Pulmonary artery endothelial cell (primary cell): ENCODE measurements around the gene ABLIM2. TPM values are rescaled to one million over a fixed set of nuclear protein-coding genes. Genes with fewer than 3 reads are reported as not detected.

ENCODE experiments used
- DNase-seq: peaks from one replicate; pipeline ENCODE4 v3.0.0-alpha.2; 2011; ENCODE audit warnings: low read depth, low spot score
- total RNA-seq: library from RNA; depleted of rRNA; stranded (reverse); fragments of >200 nt; gene quantifications from 2 replicates; pipeline ENCODE4 v1.2.3, GENCODE V29; 2014

Gene ABLIM2
- total RNA-seq = 1.1 and 3.5 TPM in 2 replicates

DNA sequence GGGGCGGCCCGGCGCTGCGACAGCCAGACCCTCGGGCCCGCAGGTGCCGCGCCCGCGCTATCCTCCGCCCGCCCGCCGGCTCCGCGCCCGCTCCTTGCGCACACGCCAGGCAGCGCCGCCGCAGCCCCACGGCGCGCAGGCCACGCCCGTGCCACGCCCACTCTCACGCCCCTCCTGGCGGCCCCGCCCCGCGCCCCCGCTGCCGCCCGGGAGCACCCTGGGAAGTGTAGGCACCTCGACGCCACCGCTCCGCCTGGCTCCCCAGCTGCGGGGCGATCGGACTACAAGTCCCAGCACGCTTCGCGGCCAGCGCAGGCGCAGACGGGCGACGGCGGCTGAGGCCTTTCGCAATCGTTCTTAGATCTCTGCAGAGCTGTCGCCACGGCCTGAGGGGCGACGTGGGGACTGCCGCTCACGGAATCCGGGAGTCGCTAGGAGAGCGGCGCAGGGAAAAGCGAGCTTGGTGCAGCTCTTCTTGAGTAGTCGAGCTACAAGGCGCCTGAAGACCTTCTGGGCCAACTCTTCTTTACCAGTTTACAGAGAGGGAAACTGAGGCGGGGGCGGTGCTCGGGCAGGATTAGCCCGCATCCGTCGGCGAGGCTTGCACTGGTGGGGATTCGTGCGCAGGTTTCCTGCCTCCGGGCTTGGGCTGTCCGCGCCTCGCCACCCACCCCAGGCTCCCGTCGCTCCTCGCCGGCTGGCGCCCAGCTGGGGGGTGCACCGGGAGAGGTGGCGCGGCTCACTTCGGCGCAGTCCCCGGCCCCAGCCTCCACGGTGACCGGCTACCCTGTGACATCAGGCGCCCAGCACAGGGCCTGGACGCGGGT is at the start of gene ABLIM2:
Gene ABLIM2 (minus strand): TSS at position 104 of the 827 bp plus-strand sequence. CDS start 124 bp downstream, outside the sequence.
- peak; percentile 90 for DNase-seq

DNA sequence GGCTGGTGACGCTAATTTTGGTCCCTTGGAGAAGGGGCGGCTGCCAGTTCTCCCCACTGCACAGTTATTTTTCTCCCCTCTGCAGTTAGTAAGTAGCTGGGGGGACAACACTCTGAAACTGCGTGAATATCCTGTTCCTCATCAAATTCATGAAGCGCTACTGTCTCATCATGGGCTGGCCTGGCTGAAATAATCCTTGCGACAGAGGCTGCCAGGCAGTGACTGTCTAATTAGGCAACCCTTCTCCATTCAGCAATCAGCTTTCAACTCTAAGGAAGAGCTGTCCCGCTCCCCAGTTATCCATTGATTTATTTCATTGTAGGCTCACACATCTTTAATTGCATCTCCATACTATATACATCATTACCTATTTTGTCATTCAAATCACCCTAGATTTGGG is 48.7 kb upstream of the ABLIM2 start:
- DNase-seq = no peak

DNA sequence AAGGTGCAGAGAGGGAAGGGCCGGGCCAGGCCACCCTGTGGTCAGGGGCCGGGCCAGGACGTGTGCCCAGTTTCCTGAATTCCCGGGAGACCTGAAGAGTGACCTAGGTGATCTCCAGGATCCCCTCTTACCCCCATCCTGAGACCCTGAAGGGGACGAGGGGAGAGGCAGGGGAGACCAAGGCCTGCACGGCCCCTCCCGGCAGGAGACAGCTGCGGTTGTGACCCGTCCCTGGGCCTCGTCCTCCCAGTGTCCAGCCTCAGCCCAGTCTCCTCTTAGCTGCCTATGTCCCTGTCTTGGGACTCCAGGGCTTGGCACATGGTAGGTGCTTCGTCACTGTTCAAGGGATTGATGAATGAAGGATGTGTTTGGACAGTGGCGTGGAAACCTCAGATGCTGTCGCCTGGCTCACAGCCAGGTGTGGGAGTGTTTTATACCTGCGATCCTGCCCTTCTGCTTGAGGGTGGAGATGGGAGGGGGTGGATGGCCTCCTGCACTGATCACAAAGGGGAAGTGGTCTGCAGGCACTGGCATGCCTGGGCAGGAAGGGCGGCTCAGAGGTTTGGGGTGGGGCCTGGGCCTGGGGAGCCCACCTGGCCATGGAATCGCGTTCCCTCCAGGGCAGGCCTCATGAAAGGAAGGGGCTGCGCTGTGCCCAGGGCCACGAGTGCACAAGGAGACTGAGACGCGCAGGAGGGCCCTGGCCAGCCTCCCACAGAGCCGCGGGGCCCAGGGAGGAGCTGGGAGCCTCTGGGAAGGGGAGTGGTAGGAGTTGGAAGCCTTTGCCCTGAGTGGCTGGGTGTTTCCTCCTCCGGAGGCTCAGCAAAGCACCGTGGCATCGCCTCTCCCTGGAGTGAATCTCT is 47.4 kb upstream of the ABLIM2 start:
- DNase-seq = no peak

DNA sequence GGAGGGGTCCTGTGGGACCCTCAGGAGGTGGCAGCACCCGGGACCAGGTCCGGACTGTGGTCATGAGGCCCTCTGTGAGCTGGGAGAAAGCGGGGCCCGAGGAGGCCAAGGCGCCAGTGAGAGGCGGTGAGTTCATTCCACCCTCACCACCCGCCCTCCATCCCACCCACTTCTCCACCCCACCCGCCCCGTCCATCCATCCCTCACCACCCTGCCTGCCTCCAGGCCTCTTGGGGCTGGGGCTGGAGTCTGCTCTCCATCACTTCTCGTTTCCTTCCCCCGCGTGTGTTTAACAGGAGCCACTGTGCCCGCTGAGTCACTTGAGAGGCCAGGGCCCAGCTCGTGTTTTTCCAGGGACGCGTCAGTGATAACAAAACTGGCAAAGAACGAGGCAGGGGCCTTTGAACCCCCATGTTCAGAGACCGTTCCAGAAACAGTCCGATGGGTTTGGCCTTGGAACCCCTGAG is 46.7 kb upstream of the ABLIM2 start:
- DNase-seq = no peak

DNA sequence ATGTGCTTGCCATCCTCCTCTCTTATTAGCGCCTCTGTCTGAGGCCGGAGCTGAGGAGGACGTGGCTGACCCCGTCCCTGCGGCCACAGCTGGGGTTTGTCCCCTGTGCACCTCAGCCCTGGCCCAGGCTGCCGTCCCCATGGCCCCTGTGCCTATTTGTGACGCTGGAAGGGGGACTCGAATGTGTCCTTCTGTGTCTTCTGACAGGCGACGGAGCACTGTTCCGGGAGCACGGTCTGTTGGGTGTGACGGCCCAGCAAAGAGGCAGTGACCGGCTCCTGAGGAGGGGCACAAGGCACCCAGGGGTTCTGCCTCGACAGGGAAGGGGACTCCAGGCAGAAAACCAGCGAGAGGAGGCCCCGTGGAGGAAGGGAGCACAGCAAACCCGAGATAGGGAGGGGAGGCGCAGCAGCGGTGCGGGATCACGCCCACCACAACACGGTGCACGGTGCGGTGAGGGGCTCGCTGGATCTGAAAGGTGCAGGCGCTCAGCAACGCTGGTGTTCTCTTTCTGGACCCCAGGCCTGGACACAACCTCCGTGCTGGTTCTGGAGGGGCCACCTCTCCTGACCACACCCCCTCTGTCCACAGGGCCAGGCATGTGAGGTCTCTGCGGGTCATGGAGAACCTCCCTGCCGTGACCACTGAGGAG is 46.1 kb upstream of the ABLIM2 start:
- no peak for DNase-seq

DNA sequence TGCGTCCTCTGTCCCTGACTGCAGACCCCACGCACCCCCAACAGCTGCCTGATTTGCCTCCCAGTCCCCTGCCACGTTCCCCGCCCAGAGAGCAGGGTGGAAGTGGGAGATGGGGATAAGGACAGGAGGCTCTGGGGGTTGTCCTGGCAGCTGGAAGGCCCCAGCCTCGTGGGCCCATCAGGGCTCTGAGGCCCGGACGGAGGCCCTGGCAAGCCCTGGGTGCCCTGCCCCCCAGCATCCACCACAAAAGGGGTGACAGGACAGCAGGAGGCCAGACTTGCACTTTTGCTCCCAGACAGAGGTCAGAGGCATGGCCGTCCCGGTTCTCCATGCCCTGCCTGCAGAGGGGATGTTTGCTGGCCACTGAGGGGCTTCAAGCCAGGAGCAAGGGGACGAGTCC is 45.2 kb upstream of the ABLIM2 start:
- DNase-seq = no peak

DNA sequence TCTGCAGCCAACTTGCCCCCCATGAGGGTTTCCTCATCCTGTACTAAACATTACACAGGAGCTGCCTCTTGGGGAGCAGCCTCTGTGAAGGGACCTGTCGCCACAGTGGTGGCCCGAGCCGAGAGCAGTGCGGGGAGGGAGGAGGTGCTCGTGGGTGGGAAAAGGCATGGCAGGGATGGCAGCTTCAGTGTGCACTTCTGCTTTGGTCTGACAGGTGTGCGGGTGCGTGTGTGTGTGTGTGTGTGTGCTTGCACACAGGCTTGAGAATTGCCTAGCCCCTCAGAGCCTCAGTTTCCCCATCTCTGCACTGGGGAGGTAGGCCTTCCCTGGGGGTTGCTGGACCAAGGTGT is 44.4 kb upstream of the ABLIM2 start:
- no peak for DNase-seq

DNA sequence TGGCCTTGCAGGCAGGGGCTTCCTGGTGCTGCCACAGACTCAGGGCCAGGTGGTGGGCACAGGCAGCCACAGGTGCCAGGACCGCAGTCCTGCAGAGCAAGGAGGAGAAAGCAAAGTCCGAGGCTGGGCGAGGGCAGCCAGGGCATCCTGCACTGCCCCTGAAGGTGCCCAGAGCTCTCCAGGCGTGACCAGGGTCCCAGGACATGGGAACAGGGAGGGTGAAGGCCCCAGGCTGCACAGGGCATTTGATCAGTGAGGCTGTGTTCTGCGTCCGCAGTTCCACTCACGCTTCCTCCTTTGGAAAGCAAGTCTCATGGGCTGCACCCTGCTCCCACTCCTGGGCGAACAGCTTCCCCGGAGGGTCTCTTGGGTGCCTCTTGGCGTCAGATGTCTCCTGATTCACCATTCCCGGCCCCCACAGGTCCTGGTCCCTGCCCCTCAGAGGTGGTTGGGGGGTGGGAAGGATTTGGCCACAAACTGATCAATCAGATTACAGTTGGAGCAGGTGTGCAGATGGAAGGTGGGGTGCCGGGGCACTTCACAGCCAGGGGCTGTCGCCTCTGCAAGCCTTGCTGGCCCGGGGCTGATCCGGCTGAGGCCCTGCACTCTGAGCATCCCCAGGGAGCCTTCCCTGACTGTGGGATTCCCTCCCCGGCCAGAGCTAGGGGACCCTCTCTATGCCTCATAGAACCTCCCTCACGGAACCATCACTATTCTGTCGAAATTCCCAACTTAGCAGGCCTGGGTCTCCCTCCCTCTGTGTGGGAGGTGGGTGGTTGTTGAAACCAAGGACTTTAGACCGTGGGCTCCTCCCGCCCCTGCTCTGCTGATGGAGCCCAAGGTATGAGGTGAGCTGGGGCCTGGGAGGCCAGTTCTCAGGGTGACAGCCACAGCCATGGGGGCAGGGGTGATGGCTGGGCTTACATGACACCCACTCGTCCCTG is 43.8 kb upstream of the ABLIM2 start:
- DNase-seq = no peak

DNA sequence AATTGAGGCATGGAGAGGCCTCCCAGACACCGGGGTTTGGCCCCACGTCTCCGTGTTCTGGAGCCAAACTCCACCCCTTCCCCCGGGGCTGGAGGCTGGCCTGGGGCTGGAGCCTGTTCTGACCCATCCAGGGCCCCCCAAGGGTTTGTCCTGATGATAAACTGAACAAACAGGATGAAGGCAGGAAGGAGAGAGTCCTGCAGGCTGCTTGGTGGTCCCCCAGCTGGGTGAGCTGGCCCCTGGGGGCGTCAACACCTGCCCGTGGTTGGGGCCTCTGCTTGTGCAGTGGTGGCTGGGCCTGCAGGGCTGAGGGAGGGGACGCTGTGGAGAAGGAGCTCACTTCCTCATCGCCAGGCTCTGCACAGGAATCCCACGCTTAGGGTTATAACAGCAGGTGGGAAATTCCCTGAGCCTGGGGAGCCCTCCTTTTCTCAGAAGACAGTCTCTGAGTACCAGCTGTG is 42.7 kb upstream of the ABLIM2 start:
- no peak for DNase-seq

DNA sequence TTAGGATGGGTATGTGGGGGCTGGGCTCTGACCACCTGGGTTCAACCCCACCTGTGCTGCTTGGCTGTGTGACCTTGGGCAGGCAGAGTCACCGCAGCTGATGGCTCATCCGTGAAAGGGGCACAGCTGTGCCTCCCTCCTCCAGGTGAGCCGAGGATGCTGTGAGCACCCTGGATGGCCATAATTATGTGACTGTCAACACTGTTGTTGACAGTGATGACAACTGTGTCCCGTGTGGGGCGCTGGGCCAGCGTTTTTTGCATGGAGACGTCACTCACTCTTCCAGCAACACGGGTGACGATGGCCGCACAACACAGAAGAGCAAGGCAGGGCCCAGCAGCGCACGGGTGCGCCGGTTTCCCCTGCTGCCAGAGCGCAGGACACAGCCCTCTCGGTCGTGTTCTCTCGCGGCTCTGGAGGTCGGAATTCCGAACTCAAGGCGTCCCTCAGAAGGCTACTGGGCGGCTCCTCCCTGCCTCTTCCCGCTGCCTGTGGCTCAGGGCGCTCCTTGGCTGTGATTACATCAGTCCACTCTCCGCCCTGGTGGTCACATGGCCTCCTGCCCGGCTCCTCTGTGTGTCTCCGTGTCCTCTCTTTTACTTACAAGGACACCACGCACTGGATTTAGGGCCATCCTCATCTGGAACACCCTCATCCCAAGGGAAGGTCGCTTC is 41.8 kb upstream of the ABLIM2 start:
- DNase-seq = no peak

DNA sequence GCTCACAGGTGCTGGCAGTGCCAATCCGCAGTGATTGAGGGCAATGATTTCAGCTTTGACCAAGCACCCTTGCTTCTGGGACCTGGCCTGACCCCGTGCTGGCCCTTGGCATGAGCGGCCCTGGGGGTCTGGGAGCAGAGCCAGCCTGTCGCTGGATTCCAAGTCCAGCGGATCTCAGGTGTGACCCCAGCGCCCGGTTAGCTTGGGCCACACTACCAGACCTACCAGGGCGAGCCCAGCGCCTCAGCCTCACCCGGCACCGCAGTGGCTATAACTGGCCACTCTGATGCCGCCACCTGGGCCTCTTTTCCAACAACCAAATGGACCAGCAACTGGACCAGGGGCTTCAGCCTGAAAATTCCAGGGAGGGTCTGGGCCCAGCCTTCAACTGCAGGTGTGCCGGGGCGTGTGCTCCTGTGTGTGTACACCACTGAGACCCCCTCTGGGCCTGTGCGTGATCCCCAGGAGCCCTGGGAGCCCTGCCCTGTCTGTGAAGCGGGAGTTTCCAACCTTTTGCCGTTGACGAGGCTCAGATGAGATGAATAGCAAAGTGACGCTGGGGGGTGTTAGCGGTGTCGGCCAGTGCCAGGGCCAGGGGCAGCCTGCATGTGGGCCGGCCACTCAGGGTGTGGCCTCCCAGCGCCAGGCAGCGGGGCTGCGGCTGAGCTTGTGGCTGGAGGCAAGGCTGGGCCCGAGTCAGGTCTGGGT is 41.1 kb upstream of the ABLIM2 start:
- DNase-seq = no peak

DNA sequence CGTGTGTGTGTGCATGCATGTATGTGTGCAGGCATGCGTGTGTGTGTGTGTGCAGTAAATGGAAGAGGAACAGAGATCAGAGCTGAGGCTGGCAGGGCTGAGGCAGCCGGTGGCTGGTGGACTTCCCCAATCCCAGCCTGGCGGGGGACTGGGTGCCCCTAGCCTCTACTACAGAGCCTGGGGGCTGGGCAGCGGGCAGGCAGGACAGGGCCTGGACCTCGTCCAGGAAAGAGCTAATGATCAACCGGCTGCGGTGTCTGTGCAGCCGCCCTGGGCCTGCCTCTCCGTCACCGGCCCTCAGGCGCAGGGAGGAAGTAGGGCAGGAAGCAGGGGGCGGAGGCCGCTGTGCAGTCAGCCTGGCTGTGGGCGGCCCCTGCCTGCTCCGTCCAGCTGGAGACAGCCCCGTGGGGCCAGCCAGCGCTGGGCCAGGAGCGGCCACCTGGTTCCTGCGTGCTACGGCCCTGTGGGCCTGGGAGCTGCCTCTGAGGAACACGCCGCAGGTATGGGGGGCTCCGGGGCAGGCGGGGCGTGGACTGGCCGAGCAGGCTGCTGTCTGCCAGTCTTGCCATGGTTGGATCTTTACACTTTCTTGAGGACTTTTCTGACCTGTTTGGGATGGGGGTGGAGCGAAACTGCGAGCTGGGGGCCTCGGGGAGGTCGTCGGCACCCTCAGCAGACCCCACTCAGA is 40.4 kb upstream of the ABLIM2 start, which contains the start of gene SH3TC1:
Gene SH3TC1 (plus strand): TSS at position 385 of the 688 bp plus-strand sequence. CDS start 5,905 bp downstream, outside the sequence.
- peak; percentile 88 for DNase-seq

DNA sequence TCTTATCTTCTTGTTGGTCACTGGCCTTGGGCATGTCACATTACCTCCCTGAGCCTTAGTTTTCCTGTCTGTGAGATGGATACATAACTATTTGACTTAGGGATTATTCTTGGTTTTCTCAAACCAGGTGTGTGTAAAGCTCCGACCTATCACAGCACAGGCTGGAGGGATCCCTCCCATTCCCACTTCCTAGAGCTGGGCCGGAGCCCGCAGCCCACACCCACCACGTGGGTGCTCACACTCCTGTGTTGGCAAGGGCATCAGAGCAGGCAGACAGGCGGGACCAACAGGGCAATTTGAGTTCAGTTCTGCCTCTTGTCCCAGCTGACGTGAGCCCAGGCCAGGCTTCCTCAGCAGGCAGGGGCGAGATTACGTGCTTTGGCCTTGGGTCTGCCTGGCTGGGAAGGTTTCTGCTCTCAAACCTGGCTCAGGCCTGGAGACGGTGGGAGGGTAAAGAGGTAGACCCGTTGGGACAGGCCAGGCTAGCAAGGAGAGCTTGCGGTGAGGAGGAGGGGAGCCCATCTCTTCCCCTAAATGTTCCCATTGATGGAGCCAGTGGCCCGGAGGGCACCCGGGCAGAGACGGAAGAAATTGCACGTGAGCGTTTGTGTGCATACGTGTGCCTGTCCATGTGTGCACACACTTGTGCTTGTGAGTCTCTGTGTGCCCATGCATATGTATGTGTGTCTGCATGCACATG is 39.7 kb upstream of the ABLIM2 start:
- no peak for DNase-seq

DNA sequence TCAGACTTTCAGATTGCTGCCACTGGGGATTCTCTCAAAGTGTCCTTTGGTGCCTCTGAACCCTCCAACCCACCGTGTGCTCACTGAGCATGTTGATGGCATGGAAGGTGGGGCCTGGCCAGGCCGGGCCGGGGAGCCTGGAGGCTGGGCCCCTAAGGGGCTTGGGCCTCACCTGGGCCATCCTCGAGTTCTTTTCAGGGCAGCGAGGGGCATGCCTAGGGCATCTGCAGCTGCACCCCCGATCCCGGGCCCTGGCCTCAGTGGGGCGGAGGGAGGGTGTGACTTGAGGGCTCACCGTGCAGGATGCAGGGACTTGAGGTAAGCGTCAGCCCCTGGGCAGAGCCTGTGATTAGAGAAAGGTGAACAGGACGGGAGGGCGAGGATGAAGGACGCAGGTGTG is 38.9 kb upstream of the ABLIM2 start:
- no peak for DNase-seq

DNA sequence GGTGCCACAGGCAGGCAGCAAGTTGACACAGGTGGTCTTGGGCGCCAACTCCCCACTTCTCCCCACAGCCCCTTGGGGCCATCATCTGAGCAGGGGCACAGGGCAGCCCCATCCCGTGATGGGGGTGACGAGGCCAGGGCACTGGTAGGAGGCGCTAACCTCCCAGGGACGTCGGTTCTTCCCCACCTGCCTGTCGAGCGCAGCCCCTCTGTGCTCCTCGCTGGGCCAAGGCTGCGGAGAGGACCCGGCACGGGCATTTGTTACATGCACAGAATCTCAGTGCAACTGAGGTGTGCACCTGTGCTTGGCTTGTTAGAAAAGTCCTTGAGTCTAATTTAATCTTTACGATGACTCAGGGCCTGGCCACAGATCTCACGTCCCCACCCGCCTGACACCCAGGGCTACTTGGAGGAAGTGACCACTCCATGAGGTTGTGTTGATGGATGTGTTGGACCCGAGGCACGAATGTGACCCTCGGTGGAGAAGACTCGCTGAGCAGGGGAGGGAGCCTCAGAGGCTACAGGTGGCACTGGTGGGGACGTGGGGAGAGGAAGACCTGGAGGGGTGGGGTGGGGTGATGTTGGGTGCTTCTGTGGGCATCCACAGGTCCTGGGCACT is 37.3 kb upstream of the ABLIM2 start:
- DNase-seq = no peak

DNA sequence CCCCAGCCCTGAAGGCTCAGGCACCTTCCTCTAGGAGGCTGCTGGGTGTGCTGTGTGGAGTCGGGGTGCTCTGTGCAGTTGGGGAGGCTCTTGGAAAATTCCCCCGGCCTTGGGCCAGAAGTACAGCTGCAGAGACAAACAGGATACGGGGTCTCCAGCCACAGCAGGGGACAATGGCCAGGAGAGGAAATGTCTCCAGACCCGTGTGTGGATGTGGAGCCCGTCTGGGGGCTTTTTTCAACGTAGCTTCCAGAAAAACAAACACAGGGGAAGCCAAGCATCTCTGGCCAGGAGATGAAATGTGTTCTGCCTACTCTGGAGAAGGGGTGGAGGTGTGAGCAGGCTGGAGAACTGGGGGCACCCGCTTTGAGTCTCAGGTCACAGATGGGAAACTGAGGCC is 36.8 kb upstream of the ABLIM2 start:
- DNase-seq = no peak

DNA sequence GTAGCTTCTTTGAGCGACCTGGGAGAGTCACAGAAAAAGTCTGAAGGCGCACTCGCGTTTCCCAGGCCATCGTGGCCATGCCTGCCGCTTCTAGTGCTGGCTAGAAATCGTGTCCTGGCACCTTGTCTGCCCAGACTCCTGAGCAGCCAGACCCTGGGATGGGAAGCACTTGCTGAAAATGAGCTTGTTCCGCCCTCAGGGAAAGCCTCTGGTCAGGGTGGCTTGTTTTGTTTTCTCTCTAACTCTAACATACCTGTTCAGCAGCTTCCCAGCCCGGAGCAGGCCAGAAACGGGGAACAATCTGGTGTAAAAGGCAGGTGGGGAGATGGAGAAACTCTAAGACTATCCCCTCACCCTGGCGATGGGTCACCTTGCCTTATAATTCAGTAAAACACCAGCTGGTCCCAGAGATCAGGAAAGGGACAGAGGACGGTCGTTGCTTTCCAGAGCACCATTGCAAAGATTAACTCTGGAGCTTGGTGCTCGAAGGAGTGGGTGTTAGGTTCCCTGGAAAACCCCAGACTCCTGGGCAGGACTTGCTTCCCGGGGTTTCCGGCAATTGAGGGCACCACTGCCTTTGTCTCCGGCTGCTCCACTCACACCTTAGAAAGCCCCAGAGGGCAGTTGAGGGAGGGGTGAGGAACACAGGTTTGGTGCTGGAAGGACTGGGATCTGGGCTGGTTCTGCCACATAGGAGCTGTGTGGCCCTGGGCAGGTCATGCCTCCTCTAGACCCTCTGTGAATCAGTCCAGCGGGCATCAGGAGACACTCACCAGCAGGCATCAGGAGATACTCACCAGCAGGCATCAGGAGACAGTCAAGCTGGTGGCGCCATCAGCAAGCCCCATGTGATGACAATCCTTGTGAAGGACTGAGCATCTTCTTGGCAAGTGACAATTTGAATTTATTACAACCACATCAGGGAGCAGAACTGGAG is 36.0 kb upstream of the ABLIM2 start:
- DNase-seq = no peak
